ENCODE results near the gene OAF.

GRCh38 chr11:120241277-120241676 is 30.4 kb downstream of the OAF start:
- TF ChIP-seq EZH2 (IDR thresholded peaks at IDR 0.05; ENCODE audit: low read depth, low read length, severe bottlenecking) (no peak), CTCF (IDR thresholded peaks at IDR 0.05; ENCODE audit: control extremely low read depth in 1 of 3, insufficient read depth in 1 of 3, low read depth in 1 of 3, low read length in 3 of 3) (no peak), SP1 (IDR thresholded peaks at IDR 0.05; ENCODE audit: low read depth, low read length) (no peak), KDM1A (IDR thresholded peaks at IDR 0.05; ENCODE audit: borderline replicate concordance, low read length) (no peak), POLR2A (IDR thresholded peaks at IDR 0.05; ENCODE audit: control extremely low read depth in 1 of 2, low read depth in 2 of 2, low read length in 2 of 2) (no peak), KDM4A (IDR thresholded peaks at IDR 0.05; ENCODE audit: low read depth, low read length, severe bottlenecking) (no peak), MAX (IDR thresholded peaks at IDR 0.05) (no peak), RBBP5 (IDR thresholded peaks at IDR 0.05; ENCODE audit: borderline replicate concordance, low read depth, low read length) (no peak), CHD2 (IDR thresholded peaks at IDR 0.05; ENCODE audit: low read length) (no peak), NRF1 (IDR thresholded peaks at IDR 0.05; ENCODE audit: low read depth, low read length) (no peak), CREB1 (IDR thresholded peaks at IDR 0.05) (no peak), SIRT6 (IDR thresholded peaks at IDR 0.05; ENCODE audit: low read length) (no peak), POLR2AphosphoS5 (IDR thresholded peaks at IDR 0.05; ENCODE audit: low read depth, low read length) (no peak)
- TF ChIP-seq, protein P1, sequence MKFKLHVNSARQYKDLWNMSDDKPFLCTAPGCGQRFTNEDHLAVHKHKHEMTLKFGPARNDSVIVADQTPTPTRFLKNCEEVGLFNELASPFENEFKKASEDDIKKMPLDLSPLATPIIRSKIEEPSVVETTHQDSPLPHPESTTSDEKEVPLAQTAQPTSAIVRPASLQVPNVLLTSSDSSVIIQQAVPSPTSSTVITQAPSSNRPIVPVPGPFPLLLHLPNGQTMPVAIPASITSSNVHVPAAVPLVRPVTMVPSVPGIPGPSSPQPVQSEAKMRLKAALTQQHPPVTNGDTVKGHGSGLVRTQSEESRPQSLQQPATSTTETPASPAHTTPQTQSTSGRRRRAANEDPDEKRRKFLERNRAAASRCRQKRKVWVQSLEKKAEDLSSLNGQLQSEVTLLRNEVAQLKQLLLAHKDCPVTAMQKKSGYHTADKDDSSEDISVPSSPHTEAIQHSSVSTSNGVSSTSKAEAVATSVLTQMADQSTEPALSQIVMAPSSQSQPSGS (IDR thresholded peaks at IDR 0.05; ENCODE audit: low read length), result no peak

Measured in H1 (cell line).